Tongue (tissue), 2 donors: ENCODE results near the gene CAMTA1. TPM values are rescaled to one million over a fixed set of nuclear protein-coding genes. Genes with fewer than 3 reads are reported as not detected.

Experiments
- DNase-seq: peaks from one replicate; pipeline ENCODE4 v3.0.0-alpha.2; 2015
- total RNA-seq: library from RNA; depleted of rRNA; stranded (reverse); fragments of >200 nt; gene quantifications from one replicate; pipeline ENCODE4 v1.2.3, GENCODE V29; 2014

CAMTA1 gene
- total RNA-seq, 1 donor from 2014 or later: 60.6 TPM

DNA sequence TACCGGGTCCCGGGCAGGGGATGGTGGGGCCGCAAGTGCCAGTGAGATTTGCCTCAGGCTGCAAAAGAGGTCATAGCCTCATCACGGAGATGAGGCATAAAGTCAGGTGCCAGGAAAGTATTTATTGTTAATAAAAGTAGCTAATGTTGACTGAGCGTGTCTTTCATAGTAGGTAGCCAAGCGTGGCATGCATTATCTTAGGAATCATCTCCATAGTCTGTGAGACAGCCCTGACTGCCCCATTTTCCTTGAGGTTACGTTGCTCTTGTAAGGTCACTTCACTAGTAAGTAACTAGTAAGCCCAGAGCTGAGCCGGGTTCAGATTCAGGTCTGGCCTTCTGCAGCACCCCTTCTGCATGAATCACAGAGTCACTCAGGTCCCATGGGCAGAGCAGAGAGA, 174.2 kb downstream of the CAMTA1 start:
- DNase-seq: no peak

DNA sequence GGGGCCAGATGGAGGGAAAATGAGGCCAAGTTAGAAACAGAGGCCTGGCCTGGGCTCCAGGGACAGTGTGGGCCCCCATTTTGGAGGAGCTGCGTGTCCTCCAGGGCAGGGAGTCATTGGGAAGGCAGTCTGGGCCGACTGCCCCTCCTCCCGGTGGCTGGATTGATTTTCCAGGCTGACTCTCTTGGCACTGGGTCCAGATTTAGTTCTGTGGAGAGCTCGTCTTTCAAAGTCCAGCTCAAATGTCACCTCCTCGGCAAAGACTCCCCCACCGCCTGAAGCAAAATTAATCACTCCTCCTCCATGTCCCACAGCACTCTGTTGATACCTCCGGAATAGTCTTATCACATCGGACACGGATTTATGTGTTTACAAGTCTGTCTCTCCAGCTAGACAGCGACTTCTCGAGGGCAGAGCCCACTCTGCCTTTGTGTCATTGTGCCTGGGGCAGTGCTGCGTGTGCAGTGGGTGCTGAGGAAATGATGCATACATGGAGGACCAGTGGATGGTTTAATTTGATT, 175.1 kb downstream of the CAMTA1 start:
- DNase-seq: peak; percentile 92

DNA sequence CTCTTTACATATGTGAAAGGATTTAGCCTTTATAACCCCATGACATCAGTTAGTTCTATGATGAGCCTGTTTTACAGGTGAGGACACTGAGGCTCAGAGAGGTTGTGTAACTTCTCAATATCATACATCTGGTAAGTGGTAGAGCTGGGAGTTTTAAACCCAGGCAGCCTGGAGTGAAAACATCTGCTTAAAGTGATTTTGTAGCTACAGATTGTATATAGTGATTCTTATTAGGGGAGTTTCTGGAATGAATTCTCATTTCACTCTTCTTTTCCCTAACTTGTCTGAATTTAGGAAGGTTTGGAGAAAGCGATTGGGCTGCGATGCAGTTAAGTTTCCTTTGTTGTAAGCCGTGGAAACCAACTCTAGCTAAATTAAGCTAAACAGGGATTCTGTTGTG, 175.6 kb downstream of the CAMTA1 start:
- peak; percentile 39 for DNase-seq

DNA sequence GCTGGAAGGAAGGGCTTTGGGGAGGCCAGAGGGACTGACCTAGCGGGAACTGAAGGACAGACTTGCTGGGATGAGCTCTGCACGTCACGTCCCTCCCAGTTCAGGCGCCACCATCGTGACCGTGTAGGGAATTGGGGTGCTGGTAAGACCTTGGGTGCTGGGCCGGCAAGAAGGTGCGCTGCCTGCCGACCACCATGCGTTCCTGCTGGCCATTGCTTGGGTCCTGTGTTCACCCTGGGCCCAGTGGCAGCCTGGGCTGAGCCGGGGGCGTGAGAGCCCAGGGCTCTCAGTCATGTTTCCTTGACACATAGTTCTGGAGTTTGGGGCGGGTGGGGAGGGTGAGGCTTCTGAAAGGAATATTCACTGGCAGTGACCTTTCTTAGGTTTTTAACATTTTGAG, 176.0 kb downstream of the CAMTA1 start:
- DNase-seq: no peak

DNA sequence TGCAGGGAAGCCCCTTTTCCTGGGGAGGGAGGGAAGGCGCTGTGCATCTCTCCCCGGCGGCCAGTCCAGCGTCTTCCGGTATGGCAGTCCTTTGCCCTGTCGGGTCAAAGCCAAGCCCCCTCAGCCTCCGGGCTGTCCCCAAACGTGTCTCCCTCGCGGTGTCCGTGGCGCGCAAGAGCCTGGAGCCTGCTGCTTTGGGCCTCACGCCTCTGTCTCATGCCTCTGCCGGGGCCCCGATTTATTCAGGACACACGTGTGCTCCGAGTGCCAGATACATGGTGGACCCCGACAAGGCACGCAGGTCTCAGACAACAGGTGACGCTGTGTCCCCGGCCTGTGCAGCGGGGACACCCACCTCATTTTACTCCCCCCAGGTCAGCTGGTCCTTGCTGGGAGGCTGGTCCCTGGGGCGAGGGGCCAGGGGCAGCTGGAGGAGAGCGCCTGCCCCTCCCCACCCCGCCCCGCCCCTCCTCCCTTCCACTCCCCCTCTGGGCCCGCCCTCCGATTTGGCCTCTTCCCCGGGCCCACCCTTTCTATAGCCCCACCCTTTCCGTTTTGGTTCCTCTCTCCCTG, 176.7 kb downstream of the CAMTA1 start:
- peak; percentile 75 for DNase-seq

DNA sequence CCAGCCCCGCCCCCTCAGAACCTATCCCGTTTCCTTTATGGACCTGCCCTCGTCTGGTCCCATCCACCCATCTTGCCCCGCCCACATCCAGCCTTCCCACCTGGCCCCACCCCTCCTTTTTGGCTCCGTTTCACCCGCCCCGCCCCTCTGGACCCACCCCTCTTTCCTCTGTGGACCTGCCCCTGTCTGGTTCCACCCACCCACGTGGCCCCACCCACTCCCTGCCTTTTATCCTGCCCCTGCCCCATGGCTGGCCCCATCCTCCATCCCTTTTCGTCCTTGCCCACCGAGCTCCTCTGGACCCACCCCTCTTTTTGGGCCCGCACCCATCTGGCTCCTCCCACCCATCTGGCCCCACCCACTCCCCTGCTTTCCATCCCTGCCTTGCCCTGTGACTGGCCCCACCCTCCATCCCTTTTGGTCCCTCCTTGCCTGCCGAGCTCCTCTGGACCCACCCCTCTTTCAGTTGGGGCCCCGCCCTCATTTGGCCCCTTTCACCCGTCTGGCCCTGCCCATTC, 177.3 kb downstream of the CAMTA1 start:
- no peak for DNase-seq

DNA sequence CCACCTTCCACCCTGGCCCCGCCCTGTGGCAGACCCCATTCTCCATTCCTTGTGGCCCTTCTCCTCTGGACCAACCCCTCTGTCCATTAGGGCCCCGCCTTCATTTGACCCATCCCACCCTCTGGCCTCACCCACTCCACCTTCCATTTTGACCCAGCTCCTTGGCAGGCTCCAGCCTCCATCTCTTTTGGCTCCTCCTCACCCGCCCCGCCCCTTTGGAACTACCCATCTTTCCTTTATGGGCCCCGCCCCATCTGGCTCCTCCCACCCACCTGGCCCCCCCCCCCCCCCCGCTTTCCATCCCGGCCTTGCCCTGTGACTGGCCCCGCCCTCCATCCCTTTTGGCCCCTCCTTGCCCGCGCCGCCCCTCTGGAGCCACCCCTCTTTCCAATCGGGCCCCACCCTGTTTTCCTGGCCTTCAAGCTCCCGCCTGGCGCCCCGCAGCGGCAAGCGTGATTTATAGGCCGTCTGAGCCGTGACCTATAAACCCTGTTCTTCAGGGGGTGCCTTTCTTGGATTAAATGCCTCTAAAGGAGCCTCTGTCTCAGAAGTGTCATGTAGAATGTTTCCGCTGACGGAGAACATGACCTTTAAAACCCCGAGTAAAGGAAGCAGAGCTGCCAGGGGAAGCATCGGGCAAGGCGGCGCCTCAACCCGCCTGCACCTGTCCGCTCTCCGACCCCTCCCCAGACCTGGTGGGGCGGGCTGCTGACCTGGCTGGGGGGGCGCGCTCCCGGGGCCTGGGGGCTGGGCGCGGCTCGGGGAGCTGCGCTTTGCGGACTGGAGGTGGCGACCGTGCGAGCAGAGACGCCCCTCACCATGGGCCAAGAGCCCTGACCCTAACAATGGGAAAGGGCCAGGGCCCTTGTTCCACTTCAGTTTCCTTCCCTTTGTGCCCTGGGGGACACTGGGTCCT, 178.0 kb downstream of the CAMTA1 start:
- DNase-seq: peak; percentile 54

DNA sequence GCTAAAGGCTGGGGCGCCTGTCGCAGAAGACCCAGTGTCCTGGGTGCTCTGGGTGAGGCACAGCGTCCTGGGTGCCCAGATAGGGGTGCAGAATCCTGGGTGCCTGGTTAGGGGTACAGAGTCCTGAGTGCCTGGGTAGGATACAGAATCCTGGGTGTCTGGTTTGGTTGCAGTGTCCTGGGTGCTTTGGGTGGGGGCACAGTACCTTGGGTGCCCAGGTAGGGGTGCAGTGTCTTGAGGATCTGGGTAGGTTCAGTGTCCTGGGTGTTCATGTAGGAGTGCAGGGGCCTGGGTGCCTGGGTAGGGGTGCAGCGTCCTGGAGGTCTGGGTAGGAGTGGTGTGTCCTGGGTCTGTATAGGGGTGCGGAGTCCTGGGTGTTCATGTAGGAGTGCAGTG, 178.7 kb downstream of the CAMTA1 start:
- DNase-seq: no peak

DNA sequence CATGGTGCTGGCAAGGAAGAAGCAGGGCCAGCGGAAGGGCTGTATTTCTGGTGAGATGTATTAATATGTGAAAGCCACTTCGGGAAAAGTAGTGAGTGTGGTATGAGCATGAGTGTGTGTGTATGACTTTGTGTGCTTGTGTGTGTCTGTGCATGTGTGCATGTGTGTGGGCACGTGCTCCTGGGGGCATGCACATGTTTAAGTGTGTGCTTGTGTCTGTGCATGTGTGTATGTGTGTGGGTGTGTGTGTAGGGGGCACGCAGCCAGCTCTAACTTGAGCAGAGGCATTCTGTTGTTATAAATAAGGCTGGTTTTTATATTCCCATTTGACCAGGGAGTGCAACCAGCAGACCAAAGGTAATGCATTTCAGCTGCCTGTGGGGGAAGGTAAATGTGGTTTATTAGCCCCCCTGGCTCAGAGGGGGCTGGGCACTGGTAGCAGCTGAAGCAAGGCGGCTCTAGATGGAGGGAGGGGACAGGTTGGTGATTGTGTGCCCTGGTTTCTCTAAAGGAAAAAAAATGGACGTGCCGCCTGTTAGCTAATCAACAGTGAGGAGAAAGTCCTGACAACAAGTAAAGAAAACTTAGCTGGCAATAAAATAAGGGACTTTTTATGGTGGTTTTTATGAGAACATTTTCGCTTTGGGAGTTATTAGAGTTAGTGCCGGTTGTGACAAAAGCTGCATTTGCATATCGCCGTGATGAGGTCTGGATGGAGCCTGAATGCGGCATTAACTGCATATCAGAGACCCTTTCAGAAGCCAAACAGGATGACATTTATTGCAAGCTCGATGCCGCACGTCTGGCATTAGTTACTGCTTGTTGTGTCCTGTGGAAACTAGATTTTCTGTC, 180.1 kb downstream of the CAMTA1 start:
- no peak for DNase-seq

DNA sequence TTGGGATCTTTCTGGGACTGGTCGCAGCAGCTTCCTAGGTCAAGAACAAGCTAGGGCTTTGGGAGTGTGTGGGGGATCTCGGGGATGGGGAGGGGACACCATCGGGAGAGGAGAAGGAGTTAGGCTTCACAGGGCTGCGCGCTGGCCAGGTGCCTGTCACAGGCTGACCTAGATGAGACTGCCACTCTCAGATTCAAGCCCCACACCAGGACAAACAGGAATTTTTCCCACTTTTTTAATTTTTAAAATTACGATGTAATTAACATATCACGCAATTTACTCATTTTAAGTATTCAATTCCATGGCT, 180.6 kb downstream of the CAMTA1 start:
- DNase-seq: no peak

DNA sequence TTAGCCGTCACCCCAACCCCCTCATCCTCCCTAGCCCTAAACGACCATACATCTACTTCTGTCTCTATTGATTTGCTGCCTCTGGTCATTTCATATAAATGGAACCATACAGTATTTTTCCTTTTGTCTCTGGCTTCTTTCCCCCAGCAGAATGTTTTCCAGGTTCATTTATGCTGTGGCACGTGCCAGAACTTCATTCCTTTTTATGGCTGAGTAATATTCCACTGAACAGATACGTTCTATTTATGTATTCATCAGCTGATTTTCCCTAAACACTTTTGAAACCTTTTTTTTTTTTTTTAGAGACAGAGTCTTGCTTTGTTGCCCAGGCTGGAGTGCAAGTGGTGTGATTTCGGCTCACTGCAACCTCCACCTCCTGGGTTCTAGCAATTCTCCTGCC, 181.1 kb downstream of the CAMTA1 start:
- no peak for DNase-seq

DNA sequence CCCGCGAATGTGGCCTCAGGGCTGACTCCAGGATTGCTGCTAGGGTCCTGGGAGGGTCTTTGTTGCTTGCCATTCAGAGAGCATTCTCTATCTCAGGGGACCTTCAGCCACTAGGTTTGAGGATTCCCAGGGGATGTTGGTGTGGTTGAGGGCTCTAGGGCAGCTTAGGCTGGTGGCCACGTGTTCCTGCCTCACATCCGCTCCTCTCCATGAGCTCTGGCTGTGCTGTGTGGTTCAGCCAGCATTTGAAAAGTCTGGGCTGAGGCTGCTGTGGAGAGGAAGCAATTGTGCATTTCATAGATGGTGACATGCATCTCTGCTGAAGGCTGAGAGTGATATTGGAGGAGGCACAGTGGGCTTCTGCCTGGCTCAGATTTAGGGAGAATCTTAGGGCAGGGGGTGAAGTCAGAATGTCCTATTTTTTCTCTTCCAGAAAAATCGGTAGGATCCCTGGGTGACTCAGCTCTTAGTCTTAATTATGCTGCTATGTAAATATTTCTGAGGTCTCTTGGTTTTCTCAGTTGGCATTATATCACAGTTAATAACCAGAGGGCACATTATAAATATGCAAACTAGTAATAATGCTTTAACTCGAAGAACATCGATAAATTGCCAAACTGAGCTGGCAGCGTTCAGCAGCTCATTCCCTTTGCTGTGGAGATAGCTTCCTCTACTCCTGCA, 182.3 kb downstream of the CAMTA1 start:
- no peak for DNase-seq

DNA sequence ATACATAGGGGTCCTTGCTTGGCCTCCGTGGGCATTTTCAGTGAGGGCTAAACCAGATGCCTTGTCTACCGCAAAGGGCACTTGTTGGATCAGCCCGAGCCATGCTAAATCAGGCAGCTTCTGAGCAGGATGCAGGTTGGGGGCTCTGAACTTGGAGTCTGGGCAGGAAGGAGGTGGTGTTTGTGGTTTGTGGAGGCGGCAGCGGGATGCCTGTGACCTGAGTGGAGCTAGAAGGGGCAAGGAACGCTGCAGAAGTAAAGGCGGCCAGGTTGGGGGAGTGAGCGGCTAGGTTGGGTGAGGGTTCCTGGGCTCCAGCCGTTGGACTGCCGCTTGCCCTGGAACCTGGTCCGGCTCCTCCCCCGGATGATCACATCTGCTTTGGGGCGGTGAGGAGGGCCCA, 183.9 kb downstream of the CAMTA1 start:
- DNase-seq: no peak

DNA sequence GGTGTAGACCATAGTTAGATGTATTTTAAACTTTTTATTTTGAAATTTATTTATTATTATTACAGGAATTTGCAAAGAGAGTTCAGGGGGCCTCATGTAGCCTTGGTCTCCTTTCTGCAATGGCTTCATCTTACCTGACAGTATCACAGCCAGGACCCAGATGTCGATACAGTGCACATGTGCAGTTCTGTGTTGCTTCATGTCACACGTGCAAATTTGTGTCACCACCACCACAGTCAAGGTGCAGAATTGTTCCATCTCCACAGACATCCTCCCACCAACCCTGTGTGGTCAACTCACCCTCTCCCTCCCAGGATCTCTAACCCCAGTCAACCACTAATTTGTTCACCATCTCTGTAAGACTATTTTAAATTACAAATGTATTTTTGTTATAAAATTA, 184.5 kb downstream of the CAMTA1 start:
- DNase-seq: no peak

DNA sequence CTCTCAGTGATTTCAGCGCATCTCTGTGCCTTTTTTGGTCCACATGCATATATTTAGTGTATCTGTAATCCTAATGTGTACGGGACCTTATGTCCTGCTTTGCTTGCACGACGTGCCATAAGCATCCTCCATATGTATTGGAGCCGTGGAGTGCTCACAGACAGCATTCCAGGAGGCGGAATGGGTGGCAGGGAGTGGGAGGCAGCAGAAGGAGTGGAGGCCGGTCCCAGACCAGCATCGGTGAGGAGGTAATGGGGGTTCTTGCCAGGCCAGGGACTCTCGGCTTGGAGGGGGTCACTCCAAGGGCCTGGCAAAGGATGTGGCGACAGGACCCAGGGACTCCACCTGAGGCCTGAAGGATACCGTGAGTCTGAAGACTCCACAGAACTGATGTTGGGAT, 185.0 kb downstream of the CAMTA1 start:
- no peak for DNase-seq

DNA sequence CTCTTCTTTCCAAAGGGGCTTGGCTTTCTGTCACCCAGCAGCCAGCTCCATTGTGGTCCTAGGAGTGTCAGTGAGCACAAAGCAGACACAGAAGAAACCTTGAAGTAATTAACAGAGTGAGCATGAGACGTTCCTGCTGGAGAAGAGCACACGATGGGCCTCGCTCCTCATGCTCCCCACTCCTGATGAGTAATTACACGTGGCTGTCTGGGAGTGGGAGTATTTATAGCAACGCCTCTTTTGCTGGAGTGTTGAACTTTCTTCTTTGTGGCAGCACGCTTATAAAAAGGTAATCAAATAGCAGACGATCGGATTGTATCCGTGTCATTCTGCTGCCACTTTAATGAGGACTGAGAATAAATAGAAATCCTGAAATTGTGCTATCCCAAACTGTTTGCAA, 185.8 kb downstream of the CAMTA1 start:
- peak; percentile 54 for DNase-seq

DNA sequence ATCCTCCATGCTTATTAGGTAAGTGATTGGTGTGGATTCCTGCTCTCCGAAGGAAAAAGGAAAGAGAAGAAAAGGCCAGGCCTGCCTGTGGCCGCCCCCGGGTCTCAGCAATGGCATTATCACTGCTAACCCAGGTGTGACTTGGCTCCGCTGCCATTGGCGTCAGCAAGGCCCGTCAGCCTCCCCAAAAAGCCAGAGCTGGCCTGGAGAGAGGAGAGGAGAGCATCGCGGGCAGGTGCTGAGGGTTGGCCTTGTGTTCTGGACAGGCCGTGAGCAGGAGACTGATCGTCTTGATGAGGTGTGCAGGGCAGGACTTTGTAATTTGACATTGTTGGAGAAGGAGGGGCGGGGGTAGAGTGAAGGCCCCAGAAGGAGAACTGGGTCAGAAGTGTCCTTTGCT, 186.4 kb downstream of the CAMTA1 start:
- DNase-seq: no peak

DNA sequence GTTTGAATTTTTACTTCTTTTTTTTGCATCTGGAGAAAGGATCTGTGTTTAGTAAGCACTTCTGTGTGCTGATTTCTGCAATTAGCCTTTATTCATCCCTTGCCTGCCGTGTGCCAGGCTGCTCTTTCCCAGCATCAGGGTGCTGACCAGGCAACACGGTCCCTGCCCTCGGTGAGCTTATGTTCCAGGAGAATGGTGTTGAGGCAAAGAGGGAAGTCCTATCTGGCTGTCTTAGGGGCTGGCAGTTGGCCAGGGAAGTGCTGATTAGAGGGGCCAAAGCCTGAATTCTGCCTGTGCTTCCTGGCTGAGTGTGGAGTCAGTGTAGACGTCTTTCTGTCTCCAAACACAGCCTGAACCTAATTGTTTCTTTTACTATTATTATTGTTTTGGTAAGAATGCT, 187.1 kb downstream of the CAMTA1 start:
- DNase-seq: no peak

DNA sequence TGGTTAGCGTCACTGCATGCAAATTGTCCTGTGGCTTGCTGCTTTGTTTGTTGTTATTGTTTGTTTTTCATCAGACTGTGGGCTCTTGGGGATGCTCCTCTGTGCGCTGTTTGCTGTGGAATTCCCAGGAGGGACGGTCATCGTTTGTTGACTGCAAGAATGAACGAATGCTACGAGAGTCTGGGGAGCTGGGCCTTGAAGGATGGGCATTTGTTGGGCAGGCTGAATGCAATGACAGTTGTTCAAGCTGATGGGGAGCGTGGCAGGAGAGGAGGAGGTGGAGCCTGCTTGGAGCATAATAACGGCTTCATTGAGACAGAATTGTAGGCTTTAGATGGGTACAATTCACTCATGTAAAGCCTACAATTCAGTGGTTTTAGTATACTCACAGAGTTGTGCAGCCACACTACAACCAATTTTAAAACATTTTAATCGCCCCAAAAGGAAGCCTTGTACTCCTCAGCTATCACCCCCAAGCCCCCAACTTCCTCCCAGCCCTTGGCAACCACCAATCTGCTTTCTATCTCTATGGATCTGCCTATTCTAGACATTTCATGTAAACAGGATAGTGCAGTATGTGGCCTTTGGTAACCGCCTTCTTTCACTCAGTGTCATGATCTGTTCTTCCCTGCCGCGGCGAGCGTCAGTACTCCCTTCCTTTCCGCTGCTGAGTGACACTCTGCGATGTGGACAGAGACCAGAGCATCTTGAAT, 190.2 kb downstream of the CAMTA1 start:
- DNase-seq: no peak

DNA sequence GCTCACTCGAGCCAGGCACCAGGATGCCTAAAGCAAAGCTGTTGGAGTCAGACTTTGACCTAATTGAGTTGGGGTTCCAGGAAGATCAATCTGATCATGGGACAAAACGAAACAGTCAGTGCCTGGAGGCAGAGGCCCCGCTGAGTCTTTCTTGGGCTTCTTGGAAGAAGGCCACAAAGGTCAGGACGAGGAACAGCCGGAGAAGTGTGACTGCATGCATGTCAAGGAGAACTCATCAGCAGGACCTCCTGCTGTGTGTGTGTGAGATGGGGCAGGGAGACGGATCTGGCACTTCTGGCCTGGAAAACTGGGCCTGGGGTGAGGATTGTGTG, 190.8 kb downstream of the CAMTA1 start:
- DNase-seq: no peak

DNA sequence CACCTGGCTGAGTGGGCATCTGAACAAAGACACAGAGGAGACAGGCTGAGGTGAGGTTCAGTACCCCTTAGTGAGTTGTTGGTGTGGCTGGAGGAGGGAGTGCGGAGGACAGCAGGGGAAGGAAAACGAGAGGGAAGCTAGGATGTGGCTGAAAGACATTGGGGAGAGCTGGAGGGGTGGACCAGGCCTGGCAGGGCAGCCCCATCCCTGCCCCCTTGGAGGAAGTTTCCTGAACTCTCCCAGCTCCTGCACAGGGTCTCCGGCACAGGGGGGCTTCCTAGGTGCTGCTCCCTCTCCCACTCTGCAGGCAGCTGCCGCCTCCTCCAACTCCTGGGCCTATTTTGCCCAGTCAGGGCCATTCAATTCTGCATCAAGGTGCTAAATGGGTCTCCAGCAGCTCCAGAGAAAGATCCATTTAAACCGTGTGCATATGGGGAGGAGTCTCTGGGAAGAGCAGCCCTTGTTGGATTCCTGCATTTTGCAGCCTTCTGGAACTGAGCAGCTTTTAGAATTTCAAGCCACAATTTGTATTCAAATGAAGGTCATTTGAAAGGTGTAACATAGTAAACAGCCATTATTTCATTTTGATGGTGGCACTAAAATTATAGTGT, 193.9 kb downstream of the CAMTA1 start:
- DNase-seq: no peak
